GM19025 (cell line): ENCODE measurements around the gene CANT1.

Experiments
- ATAC-seq: cut with Tn5 transposase; IDR thresholded peaks from one replicate; pipeline ENCODE4 v1.9.1; 2021; ENCODE audit warnings: mild to moderate bottlenecking, low read depth, moderate library complexity; ENCODE audit not compliant: unreplicated experiment

The CANT1 gene

GRCh38 chr17:78944956-78945355 is 64.6 kb downstream of the CANT1 start:
- ATAC-seq = no peak

- no peak for ATAC-seq
Observed at GRCh38 chr17:78944026-78944425, 65.5 kb downstream of the CANT1 start.
